HG03060 (cell line): ENCODE measurements around the gene SLC26A6.
A peak's percentile ranks its signal among the peaks of the same experiment; 100 is the strongest.

ENCODE experiments used
- ATAC-seq: cut with Tn5 transposase; IDR thresholded peaks from one replicate; pipeline ENCODE4 v1.9.1; 2021; ENCODE audit warnings: low read depth, moderate number of reproducible peaks; ENCODE audit not compliant: unreplicated experiment

Gene SLC26A6, protein sequence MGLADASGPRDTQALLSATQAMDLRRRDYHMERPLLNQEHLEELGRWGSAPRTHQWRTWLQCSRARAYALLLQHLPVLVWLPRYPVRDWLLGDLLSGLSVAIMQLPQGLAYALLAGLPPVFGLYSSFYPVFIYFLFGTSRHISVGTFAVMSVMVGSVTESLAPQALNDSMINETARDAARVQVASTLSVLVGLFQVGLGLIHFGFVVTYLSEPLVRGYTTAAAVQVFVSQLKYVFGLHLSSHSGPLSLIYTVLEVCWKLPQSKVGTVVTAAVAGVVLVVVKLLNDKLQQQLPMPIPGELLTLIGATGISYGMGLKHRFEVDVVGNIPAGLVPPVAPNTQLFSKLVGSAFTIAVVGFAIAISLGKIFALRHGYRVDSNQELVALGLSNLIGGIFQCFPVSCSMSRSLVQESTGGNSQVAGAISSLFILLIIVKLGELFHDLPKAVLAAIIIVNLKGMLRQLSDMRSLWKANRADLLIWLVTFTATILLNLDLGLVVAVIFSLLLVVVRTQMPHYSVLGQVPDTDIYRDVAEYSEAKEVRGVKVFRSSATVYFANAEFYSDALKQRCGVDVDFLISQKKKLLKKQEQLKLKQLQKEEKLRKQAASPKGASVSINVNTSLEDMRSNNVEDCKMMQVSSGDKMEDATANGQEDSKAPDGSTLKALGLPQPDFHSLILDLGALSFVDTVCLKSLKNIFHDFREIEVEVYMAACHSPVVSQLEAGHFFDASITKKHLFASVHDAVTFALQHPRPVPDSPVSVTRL

GRCh38 chr3:48635222-48636021 lies at the start of gene SLC26A6:
Gene SLC26A6 (minus strand): TSS chr3:48635461. CDS start chr3:48635393, 68 bp downstream.
- peak; percentile 67 for ATAC-seq

DNA sequence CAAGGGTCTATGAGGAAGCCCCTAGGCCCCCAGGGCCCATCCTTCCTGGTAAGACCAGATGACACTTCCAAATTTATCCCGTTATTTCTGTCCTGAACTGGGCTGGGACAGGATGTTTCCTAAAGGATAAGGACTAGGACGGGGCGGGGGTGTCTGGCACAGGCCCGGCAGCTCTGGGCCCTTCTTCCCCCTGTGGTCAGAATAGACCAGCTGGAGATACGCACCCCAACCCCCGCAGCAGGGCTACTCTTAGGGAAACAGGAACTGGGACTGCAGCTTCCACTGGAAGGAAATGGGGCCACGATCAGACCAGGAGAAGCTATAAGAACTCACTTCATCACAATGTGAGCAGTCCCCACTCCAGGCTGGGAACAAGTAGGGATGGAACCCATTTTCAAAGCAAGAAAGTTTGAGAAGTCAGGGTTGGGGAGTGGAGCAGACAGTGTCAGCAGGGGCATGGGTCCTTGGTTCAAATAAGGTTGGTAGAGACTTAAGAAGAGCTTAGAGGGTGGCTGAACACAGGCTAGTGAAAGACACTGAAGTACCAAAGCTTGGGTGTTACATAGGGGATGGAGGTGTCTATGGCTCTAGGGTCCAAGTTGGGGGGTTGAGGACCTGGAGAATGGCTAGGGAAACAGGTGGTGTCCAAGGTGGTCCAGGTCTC lies 49.4 kb upstream of the SLC26A6 start:
- no peak for ATAC-seq

GRCh38 chr3:48684054-48684349 lies 48.7 kb upstream of the SLC26A6 start:
- no peak for ATAC-seq

DNA sequence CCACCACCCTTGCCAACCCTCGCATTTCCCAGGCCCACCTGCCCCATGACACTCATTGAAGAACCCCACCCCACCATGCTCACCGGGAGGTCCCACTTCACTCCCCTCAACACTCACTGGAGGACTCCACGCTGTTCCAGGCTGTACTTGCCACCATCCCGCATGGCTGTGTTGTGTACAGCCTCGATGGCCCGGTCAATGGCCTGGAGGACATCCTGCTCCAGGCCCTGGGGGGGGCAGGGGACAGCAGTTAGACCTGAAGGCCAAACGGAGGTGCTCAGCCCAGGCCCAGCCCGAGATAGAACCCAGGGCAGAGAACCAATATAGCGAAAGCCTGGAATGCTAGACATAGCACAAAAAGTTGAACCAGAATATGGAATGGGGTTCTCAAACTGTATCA lies 47.5 kb upstream of the SLC26A6 start:
- ATAC-seq: no peak

DNA sequence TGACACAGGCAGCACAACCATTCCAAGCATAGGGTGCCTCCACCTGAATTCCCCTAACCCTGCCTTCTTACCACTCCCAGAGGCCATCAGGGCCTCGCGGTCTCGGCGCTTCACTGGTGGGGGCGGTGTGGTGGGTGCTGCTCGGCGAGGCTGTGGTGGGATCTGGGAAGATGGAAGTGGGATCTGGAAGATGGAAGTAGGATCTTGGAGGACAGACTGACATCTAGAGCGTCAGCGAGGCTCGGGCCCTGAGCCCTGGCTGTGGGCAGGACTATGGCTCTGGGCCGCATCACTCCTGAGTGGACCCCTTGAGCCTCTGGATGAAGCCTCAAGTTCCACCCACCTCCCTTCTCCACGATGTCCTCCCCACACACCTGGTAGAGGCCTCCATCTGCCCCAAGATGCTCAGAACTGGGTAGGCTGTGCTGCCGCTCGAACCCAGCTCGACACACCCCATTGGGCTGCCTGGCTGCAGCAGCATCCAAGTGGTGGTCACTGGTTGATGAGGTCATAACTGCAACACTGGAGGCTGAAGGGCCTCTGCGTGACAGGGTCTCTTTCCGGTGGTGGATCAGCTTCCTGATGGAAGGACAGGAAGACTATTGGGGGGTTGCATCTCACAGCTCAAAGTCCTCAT lies 46.8 kb upstream of the SLC26A6 start:
- no peak for ATAC-seq

DNA sequence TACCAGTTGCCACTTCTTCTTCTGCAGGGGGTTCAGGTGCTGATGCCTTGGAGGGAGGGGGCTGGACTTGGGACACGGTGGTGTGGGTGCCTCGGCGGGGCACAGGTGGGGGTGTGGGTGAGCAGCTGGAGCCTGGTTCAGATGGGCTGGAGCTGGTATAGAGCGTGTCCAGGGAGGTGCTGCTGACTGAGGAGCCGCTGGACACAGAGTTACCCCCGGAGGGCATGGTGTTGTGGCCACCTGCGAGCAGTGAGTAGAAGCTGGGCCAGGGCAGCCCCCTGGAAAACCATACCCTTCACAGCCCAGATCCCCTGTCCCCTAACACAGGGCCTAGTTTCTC lies 46.2 kb upstream of the SLC26A6 start:
- no peak for ATAC-seq

GRCh38 chr3:48680811-48681540 lies 45.7 kb upstream of the SLC26A6 start:
- no peak for ATAC-seq

DNA sequence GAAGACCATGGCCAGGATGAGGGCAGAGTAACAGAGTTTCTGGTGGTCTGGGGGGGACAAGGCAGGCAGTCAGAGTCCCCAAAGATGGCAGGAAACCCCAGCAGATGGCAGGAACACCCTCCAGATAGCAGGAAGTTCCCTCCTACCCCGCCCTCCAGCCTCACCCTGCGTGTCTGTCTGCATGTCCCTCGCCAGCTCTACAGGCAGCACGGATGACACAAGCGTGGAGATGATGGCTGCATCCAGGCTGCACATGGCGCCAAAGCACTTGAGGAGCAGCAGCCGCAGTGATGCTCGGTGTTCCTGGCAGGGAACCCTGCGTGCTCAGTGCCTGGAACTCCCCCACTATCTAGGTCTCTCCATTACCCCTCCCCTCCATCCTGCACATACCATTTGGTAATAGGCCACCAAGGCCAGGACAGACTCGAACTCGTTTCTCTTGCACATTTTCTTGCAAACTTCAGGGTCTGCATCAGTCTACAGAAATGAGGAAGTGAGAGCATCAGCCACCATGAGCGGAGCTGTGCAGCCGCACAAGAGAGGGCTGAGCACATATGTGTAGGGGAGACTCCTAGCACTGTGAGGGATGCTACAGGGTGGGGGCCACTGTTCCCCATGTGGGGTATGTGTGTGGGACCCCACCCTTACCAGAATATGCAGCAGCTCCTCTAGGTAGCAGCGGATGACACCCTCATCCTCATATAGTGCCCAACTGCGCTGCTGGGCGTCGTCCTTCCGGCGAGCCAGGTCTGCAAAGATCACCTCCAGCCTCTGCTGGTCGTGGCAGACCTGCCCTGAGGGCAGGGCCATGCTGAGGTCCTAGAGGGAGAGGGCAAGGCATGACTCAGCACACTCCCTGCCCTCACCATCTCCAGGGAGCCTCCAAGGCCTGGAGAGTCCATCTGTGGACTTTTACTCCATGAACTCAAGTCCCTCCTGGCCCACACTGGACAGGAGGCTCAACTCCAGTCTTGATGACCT lies 44.4 kb upstream of the SLC26A6 start:
- no peak for ATAC-seq

DNA sequence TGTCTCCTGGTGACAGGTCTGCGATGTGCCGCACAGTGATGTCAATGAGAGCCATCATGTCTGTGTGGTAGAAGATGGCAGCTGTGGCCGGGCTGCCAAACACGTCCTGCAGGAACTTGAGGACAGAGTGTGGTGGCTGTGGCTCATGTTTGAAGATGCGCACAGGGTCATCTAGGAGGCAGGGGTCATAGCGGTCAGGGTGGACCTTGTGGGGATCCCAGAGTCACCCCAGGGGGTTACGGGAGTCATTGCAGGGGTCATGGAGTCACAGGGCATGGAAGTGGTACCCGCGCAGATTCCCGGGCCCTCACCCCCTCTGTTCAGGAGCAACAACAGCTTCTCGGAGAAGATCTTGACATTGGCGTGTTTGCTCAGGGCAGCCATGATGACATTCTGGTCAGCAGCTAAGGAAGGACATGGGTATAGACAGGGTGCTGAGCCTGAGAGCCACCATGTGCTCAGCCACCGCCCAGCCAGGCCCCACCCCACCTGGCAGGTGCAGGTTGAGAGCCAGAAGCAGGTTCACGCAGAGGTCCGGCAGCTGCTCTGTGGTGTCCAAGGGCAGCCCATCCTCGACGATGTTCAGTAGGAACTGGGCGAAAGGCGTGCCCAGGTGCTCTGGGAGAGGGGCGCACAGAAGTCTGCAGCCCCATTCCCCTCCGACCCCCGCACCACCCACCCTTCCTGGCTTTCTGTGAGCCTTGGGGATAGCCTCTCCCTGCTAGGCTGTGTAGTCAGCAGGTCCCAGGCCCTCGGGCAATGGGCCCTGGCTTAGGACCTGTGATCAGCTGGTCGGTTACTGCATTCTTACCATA lies 43.5 kb upstream of the SLC26A6 start:
- ATAC-seq: no peak

GRCh38 chr3:48678056-48678455 lies 42.8 kb upstream of the SLC26A6 start:
- no peak for ATAC-seq

GRCh38 chr3:48674505-48674904 lies 39.2 kb upstream of the SLC26A6 start:
- no peak for ATAC-seq

DNA sequence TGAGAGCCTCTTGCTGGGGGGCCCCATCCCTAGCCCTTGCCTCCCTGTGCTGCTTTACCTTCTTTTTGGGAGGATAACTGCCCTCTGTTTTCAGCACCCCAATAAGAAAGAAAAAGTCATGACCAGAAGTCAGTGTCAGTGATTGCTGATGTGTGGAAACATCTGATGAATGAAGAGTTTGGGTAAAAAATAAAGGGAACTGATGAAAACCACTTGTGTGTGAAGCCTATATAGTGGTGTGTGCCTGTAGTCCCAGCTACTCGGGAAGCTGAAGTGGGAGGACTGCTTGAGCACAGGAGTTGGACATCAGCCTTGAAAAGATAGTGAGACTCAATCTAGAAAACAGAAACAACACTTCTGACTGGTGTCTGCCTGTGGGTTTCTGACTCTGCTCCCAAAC lies 37.3 kb upstream of the SLC26A6 start:
- ATAC-seq: no peak

DNA sequence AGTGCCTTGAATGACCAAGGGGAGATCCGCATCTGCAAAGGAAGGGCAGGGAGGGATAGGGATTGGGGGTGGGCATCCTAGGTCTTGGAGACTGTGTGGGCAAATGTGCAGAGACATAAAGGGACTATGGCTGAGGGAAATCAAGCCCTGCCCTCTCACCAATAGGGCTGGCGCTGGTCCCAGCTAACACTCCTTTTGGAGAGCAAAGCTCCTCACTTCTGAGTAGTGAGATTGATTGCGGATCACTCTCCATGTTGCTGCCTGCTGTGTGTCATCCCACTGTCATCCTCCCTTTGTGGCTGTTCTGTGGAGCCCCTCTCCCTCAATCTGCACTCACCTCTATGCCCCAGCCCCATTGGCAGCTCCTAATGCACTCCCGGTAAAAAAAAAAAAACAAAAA lies 29.7 kb upstream of the SLC26A6 start:
- no peak for ATAC-seq

- no peak for ATAC-seq
Observed at GRCh38 chr3:48664313-48664644, 29.0 kb upstream of the SLC26A6 start.

DNA sequence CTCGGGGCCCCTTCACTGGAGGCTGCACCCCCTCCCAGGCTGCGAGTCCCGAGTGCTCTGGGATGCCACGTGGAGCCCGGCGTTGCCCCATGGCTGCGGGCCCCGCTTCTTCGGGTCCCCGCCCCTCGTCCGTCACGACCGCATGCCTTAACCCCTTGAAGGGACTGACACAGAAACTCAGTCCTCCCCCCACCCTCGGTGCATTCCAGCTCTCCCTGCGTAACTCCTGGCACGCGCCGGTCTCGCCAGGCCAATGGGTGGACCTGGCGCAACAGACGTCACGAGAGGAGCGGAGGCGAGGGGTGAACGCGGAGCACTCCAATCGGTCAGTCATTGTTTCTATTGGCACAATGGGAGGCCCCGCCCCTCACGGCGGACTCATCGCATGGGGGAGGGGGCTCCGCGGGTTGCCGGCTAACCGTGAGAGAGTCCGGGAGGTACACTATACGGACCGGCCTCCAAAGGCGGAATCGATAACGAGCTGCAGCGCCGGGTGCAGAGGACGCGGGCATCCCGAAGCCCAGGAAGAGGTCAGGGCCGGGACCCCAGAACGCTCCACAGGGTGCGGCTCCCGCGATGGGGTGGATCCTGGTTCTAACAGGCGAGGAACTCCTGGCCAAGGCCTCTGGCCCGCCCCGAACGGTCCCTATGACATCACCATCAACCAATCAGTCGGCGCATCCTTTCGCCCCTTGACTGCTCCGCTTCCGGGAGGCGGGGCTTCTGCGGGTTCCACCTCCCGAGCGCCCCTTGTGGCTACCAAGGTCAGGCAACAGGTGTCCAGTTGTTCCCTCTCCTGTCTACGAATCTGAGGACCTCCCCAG lies 28.4 kb upstream of the SLC26A6 start:
- ATAC-seq: peak; percentile 71

- ATAC-seq: no peak
Observed at GRCh38 chr3:48662753-48663488, 27.7 kb upstream of the SLC26A6 start, which contains the start of gene CELSR3. Gene CELSR3 (minus strand): TSS chr3:48662886. CDS start chr3:48662634, 252 bp downstream.
